Hepatocyte (in vitro differentiated cells): ENCODE measurements around the gene ADAMTS2. TPM values are rescaled to one million over a fixed set of nuclear protein-coding genes. Genes with fewer than 3 reads are reported as not detected.

Experiments used
- DNase-seq: peaks from one replicate; pipeline ENCODE4 v3.0.0-alpha.2; 2016; ENCODE audit warnings: low spot score
- H2AFZ ChIP-seq: fragments of 200-600 bp; sonication (generic); 2 replicates; pipeline ENCODE4 v1.6.0; 2016; ENCODE audit warnings: antibody characterized with exemption, mild to moderate bottlenecking
- H3K27ac ChIP-seq: fragments of 200-600 bp; sonication (generic); 2 replicates; pipeline ENCODE4 v1.5.1; 2016; ENCODE audit warnings: mild to moderate bottlenecking
- H3K27me3 ChIP-seq: fragments of 200-600 bp; sonication (generic); 2 replicates; pipeline ENCODE4 v1.6.1; 2016
- H3K36me3 ChIP-seq: fragments of 200-600 bp; sonication (generic); replicated peaks from 2 replicates; pipeline ENCODE4 v1.5.1; 2016; ENCODE audit warnings: low read depth; ENCODE audit not compliant: insufficient read depth
- H3K4me1 ChIP-seq: fragments of 200-600 bp; sonication (generic); 2 replicates; pipeline ENCODE4 v1.5.1; 2016; ENCODE audit warnings: mild to moderate bottlenecking, moderate library complexity; ENCODE audit not compliant: insufficient read depth
- H3K4me2 ChIP-seq: fragments of 200-600 bp; sonication (generic); 2 replicates; pipeline ENCODE4 v1.6.0; 2016
- H3K4me3 ChIP-seq: fragments of 200-600 bp; sonication (generic); 2 replicates; pipeline ENCODE4 v1.5.1; 2016; ENCODE audit warnings: mild to moderate bottlenecking
- H3K79me2 ChIP-seq: fragments of 200-600 bp; sonication (generic); 2 replicates; pipeline ENCODE4 v1.6.0; 2017; ENCODE audit warnings: mild to moderate bottlenecking
- H3K9me2 ChIP-seq: fragments of 200-600 bp; sonication (generic); replicated peaks from 2 replicates; pipeline ENCODE4 v1.6.0; 2017; ENCODE audit warnings: mild to moderate bottlenecking; ENCODE audit not compliant: insufficient read depth
- H3K9me3 ChIP-seq: fragments of 200-600 bp; sonication (generic); 2 replicates; pipeline ENCODE4 v1.5.1; 2016; ENCODE audit warnings: low read depth, mild to moderate bottlenecking
- H4K20me1 ChIP-seq: fragments of 200-600 bp; sonication (generic); 2 replicates; pipeline ENCODE4 v1.6.0; 2016; ENCODE audit warnings: mild to moderate bottlenecking; ENCODE audit not compliant: insufficient read depth, poor library complexity, severe bottlenecking
- EZH2 ChIP-seq: fragments of 200-600 bp; sonication (generic); IDR thresholded peaks from 2 replicates; pipeline ENCODE4 v1.6.1; 2016; ENCODE audit warnings: antibody characterized with exemption, mild to moderate bottlenecking, borderline replicate concordance
- EZH2phosphoT487 ChIP-seq: fragments of 200-600 bp; sonication (generic); IDR thresholded peaks from one replicate; pipeline ENCODE4 v1.6.1; 2018; ENCODE audit warnings: antibody characterized with exemption, mild to moderate bottlenecking, low read depth, moderate library complexity; ENCODE audit not compliant: unreplicated experiment, severe bottlenecking
- WGBS: methylation state at CpG from one replicate; pipeline ENCODE4 v1.1.6; 2016; ENCODE audit warnings: low lambda C conversion rate; ENCODE audit errors: missing lambda C conversion rate; 5-methylcytosine and 5-hydroxymethylcytosine counted together
- polyA plus RNA-seq: library from polyadenylated mRNA; unstranded; fragments of >200 nt; fragmentation: Nextera tagmentation; extraction: Ambion mirVana; gene quantifications from 2 replicates; pipeline ENCODE4 v1.2.1, GENCODE V29; 2016
- total RNA-seq: library from RNA; depleted of rRNA; stranded (reverse); fragments of >200 nt; gene quantifications from 2 replicates; pipeline ENCODE4 v1.2.3, GENCODE V29; 2014
- TF ChIP-seq, protein P1 (sequence below): fragments of 200-600 bp; sonication (generic); IDR thresholded peaks from 2 replicates; pipeline ENCODE4 v1.5.1; 2016; ENCODE audit warnings: antibody characterized with exemption, mild to moderate bottlenecking; ENCODE audit not compliant: poor library complexity

The ADAMTS2 gene
- total and polyA plus RNA-seq, 2 experiments from 2014 or later = 55.4 to 78.8 TPM

DNA sequence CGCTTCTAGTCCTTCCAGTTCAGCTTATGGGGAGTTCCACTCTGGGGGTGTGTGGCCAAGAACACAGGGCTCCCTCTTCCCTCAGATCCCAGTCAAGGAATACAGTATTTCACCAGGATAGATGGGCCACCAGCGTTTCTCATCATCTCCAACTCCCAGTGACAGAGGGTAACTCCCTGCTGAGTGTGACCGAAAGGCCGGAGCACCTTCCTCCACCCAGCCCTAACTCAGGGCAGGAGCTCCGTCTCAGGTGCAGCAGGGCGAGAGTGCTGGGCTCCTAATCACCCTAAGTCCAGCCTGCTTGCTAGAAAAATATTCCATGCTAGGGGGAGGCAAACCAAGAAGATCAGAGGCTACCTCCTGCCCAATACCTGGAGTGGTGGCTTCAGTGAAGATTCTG, 102.6 kb downstream of the ADAMTS2 start:
- Histone ChIP-seq H3K4me1 (peaks cover 3% of the 10 kb centered on the region), H3K27me3 (no peaks in the 10 kb centered on the region), H3K79me2 (peaks cover 7% of the 10 kb centered on the region), H4K20me1 (peaks cover 4% of the 10 kb centered on the region), H3K4me3 (no peak overlapping the region), H3K9me3 (peaks cover 8% of the 10 kb centered on the region), H2AFZ (no peak overlapping the region), H3K4me2 (no peak overlapping the region), H3K27ac (no peak overlapping the region), H3K9me2 (no peaks in the 10 kb centered on the region), H3K36me3 (no peaks in the 10 kb centered on the region)
- no peak for DNase-seq
- WGBS = 83% methylated on average over 6 of the region's 6 CpGs
- TF ChIP-seq EZH2phosphoT487 = no peak
- TF ChIP-seq, protein P1, sequence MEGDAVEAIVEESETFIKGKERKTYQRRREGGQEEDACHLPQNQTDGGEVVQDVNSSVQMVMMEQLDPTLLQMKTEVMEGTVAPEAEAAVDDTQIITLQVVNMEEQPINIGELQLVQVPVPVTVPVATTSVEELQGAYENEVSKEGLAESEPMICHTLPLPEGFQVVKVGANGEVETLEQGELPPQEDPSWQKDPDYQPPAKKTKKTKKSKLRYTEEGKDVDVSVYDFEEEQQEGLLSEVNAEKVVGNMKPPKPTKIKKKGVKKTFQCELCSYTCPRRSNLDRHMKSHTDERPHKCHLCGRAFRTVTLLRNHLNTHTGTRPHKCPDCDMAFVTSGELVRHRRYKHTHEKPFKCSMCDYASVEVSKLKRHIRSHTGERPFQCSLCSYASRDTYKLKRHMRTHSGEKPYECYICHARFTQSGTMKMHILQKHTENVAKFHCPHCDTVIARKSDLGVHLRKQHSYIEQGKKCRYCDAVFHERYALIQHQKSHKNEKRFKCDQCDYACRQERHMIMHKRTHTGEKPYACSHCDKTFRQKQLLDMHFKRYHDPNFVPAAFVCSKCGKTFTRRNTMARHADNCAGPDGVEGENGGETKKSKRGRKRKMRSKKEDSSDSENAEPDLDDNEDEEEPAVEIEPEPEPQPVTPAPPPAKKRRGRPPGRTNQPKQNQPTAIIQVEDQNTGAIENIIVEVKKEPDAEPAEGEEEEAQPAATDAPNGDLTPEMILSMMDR = no peak
- no peak for TF ChIP-seq EZH2

DNA sequence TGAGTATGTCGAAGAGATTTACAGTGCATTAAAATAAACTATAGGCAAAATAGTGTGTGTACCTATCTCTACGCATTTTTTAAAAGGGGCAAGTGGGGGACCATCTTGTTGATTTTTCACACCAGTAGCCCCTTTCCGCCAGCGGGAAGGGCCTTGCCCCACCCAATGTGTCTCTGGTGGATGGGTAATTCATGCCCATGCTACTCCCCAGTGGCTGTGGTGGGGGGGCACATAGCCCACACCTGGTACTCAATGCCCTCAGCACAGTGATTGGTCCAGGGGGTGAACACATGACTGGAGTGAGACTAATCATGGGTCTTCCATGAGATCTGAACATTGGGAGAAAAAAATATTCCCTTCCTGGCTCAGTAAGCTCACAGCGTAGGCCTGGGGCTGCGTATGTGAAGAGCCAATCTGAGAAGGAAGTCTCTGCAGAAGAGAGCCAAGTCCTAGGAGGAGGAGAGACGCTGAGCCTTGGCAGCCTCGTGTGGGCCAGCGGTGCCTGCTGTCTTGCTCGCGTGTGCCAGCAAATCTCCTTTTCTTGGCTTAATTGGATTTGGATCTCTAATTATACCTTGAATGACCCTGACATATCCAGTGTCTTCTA, 103.4 kb downstream of the ADAMTS2 start:
- Histone ChIP-seq H3K9me3 (peaks cover 3% of the 10 kb centered on the region), H4K20me1 (no peaks in the 10 kb centered on the region), H3K79me2 (no peaks in the 10 kb centered on the region), H3K27ac (no peak overlapping the region), H3K9me2 (no peaks in the 10 kb centered on the region), H3K4me2 (no peak overlapping the region), H3K4me1 (peaks cover 3% of the 10 kb centered on the region), H3K36me3 (no peaks in the 10 kb centered on the region), H2AFZ (no peak overlapping the region), H3K4me3 (no peak overlapping the region), H3K27me3 (no peaks in the 10 kb centered on the region)
- TF ChIP-seq EZH2phosphoT487 (no peak), EZH2 (no peak)
- TF ChIP-seq, protein P1 = no peak
- no peak for DNase-seq
- 96% methylated on average over 11 of the region's 11 CpGs for WGBS

DNA sequence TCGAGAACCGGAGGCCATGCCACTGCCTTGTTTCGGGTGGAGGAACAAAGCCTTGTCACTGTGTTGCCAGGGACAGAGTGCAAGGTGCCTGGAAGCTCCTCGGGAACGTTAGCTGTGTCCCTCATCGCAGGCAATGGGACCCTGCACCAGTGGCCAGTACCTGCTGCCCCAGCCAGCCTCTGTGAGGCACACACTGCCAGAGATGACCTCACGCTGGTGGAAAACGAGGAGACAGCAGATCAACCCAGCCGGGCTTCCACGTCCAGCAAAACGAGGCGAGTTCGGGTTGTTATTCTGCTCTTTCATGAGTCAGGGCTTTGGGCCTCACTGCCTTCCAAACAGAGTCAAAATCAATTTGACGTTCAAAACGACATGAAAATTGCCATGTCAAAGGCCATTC, 104.1 kb downstream of the ADAMTS2 start:
- Histone ChIP-seq H2AFZ (no peak overlapping the region), H3K27me3 (no peaks in the 10 kb centered on the region), H3K79me2 (no peaks in the 10 kb centered on the region), H3K4me2 (no peak overlapping the region), H3K27ac (no peak overlapping the region), H3K4me1 (peaks cover 3% of the 10 kb centered on the region), H3K9me3 (no peaks in the 10 kb centered on the region), H3K36me3 (no peaks in the 10 kb centered on the region), H4K20me1 (no peaks in the 10 kb centered on the region), H3K9me2 (no peaks in the 10 kb centered on the region), H3K4me3 (no peak overlapping the region)
- no peak for DNase-seq
- no peak for TF ChIP-seq EZH2phosphoT487
- no peak for TF ChIP-seq EZH2
- TF ChIP-seq, protein P1 = no peak
- WGBS = 91% methylated on average over 15 of the region's 15 CpGs
